GM12878 (cell line): ENCODE results near the gene FBXL2. TPM values are rescaled to one million over a fixed set of nuclear protein-coding genes. Genes with fewer than 3 reads are reported as not detected.

Experiments
- ATAC-seq: fragments of 200-7000 bp; cut with Tn5 transposase; 3 replicates; pipeline ENCODE4 v1.9.1; 2020; ENCODE audit warnings: mild to moderate bottlenecking, moderate library complexity
- BruUV-seq: library from RNA; stranded (reverse); fragments of 400-500 nt; replicated peaks from 2 replicates; lab custom pipeline; 2021; lab: Mats Ljungman, UMichigan
- CTCF ChIA-PET: fragments of 300-600 bp; sonication (Branson Sonifier 250); formaldehyde crosslinking; extraction: SDS; loops from one replicate; lab custom pipeline; 2021; ENCODE audit warnings: inconsistent platforms; lab: Yijun Ruan, JAX
- POLR2A ChIA-PET: fragments of 350-600 bp; formaldehyde crosslinking; extraction: SDS; loops from one replicate; lab custom pipeline; 2021; ENCODE audit warnings: inconsistent platforms; lab: Charles Lee
- RAD21 ChIA-PET: fragments of 300-600 bp; sonication (Branson Sonifier 250); formaldehyde crosslinking; loops from one replicate; lab custom pipeline; 2023; ENCODE audit warnings: antibody characterized with exemption; ENCODE audit not compliant: unreplicated experiment; lab: Charles Lee
- SMC1A ChIA-PET: fragments of 300-600 bp; sonication (Branson Sonifier 250); formaldehyde crosslinking; loops from one replicate; lab custom pipeline; 2023; ENCODE audit not compliant: unreplicated experiment, uncharacterized antibody; lab: Charles Lee
- DNase-seq: peaks from one replicate; pipeline ENCODE4 v3.0.0-alpha.2; 2011; ENCODE audit warnings: low read depth, low spot score
- FAIRE-seq: peaks from 3 replicates; lab custom pipeline; 2011; peaks lifted over from hg19 to GRCh38; lab: Jason Lieb, UNC
- H2AFZ ChIP-seq: 2 replicates; pipeline ENCODE4 v1.6.0; 2011; ENCODE audit warnings: low read depth, low read length, control low read depth; ENCODE audit not compliant: control insufficient read depth
- H3K27ac ChIP-seq: 2 replicates; pipeline ENCODE4 v1.5.1; 2011; ENCODE audit warnings: control low read depth; ENCODE audit not compliant: control insufficient read depth, insufficient read depth
- H3K27me3 ChIP-seq, 2 experiments: replicated peaks in 1 of 2; 2 replicates each; pipeline versions ENCODE4 v1.6.0 to v1.6.1; 2011; ENCODE audit warnings: low read length in 1 of 2; ENCODE audit not compliant: control insufficient read depth in 2 of 2, insufficient read depth in 2 of 2
- H3K36me3 ChIP-seq, 2 experiments: 2 replicates each; pipeline ENCODE4 v1.5.1; 2011; ENCODE audit warnings: low read length in 1 of 2; ENCODE audit not compliant: control insufficient read depth in 2 of 2, insufficient read depth in 2 of 2
- H3K4me1 ChIP-seq: 2 replicates; pipeline ENCODE4 v1.6.1; 2011; ENCODE audit warnings: mild to moderate bottlenecking, low read length, moderate library complexity, mixed read lengths; ENCODE audit not compliant: control insufficient read depth, insufficient read depth
- H3K4me2 ChIP-seq: 2 replicates; pipeline ENCODE4 v1.6.0; 2011; ENCODE audit warnings: control low read depth; ENCODE audit not compliant: control insufficient read depth, insufficient read depth
- H3K4me3 ChIP-seq: fragments of 200-600 bp; sonication (generic); 2 replicates; pipeline ENCODE4 v1.5.1; 2016
- H3K79me2 ChIP-seq: 2 replicates; pipeline ENCODE4 v1.6.0; 2011; ENCODE audit warnings: low read length; ENCODE audit not compliant: control insufficient read depth, insufficient read depth
- H3K9ac ChIP-seq: 2 replicates; pipeline ENCODE4 v1.8.0; 2011; ENCODE audit warnings: low read length, control low read depth, mixed read lengths; ENCODE audit not compliant: control insufficient read depth, insufficient read depth
- H3K9me3 ChIP-seq: replicated peaks from 3 replicates; pipeline ENCODE4 v1.5.1; 2011; ENCODE audit warnings: mild to moderate bottlenecking, low read length; ENCODE audit not compliant: control insufficient read depth, insufficient read depth
- H4K20me1 ChIP-seq: 2 replicates; pipeline ENCODE4 v1.6.0; 2011; ENCODE audit not compliant: control insufficient read depth, insufficient read depth
- BMI1 ChIP-seq: fragments of 450-650 bp; IDR thresholded peaks from 2 replicates; pipeline ENCODE4 v1.6.1; 2016; ENCODE audit warnings: mild to moderate bottlenecking, moderate library complexity, borderline replicate concordance
- NFYA ChIP-seq: IDR thresholded peaks from 2 replicates; pipeline ENCODE4 v1.6.1; 2011; ENCODE audit warnings: low read depth, mild to moderate bottlenecking, low read length, improper control_type of control experiment, borderline replicate concordance
- NR2C2 ChIP-seq: IDR thresholded peaks from 2 replicates; pipeline ENCODE4 v1.6.1; 2011; ENCODE audit warnings: borderline replicate concordance, low read depth; ENCODE audit not compliant: control insufficient read depth, insufficient read length
- SIN3A ChIP-seq: IDR thresholded peaks from 2 replicates; pipeline ENCODE4 v1.6.1; 2012; ENCODE audit warnings: low read depth, low read length, improper control_type of control experiment
- WGBS: methylation state at CpG from one replicate; pipeline ENCODE4 v1.1.6; 2016; ENCODE audit warnings: low lambda C conversion rate; ENCODE audit not compliant: insufficient replicate concordance, insufficient coverage; ENCODE audit errors: missing lambda C conversion rate; 5-methylcytosine and 5-hydroxymethylcytosine counted together
- in situ Hi-C: fragments of 300-500 bp; cut with MboI; formaldehyde crosslinking; loops from 9 replicates; pipeline ENCODE4 v1.14.3; 2018; ENCODE audit warnings: mixed read lengths
- intact Hi-C: fragments of 100-400 bp; cut with micrococcal nuclease; formaldehyde crosslinking; loops from one replicate; pipeline ENCODE4 v1.14.2; 2022; ENCODE audit not compliant: unreplicated experiment
- polyA plus RNA-seq, 11 experiments: library from polyadenylated mRNA; depleted of rRNA in 4 of 11; unstranded in 6 of 11; stranded (reverse) in 5 of 11; fragments of >200 nt; fragmentation: Nextera tagmentation in 4 of 11; fragmentation: Illumina TruSeq in 1 of 11; extraction: Ambion mirVana in 4 of 11; extraction: Trizol in 1 of 11; gene quantifications; 1 replicate in 1 of 11; 2 replicates in 10 of 11; pipeline versions ENCODE4 v1.2.1 to v1.2.3, GENCODE V29; 2011 to 2016; ENCODE audit warnings: inconsistent platforms in 2 of 11, missing spikeins in 2 of 11, low read depth in 1 of 11
- total RNA-seq, 4 experiments: library from RNA; depleted of rRNA in 3 of 4; stranded (reverse); fragments of >200 nt in 3 of 4; fragmentation: Illumina TruSeq in 1 of 4; extraction: Trizol in 1 of 4; gene quantifications; 2 replicates each; pipeline versions ENCODE4 v1.2.1 to v1.2.3, GENCODE V29; 2013 to 2021
- TF ChIP-seq, protein P1 (sequence below): IDR thresholded peaks from 2 replicates; pipeline ENCODE4 v1.6.1; 2011; ENCODE audit warnings: borderline replicate concordance, low read depth, mild to moderate bottlenecking, moderate library complexity, low read length; ENCODE audit not compliant: insufficient read depth, poor library complexity, severe bottlenecking
- TF ChIP-seq, protein P2 (sequence below): fragments of 450-650 bp; IDR thresholded peaks from 2 replicates; pipeline ENCODE4 v1.6.1; 2017; ENCODE audit warnings: antibody characterized with exemption, mild to moderate bottlenecking, moderate library complexity

FBXL2 gene
- total and polyA plus RNA-seq, 10 of the 15 experiments (the other 5 are each of a cell fraction or from before 2014, with no cell fraction given), result 0.04 to 0.72 (median 0.15) TPM; not detected in 1

DNA sequence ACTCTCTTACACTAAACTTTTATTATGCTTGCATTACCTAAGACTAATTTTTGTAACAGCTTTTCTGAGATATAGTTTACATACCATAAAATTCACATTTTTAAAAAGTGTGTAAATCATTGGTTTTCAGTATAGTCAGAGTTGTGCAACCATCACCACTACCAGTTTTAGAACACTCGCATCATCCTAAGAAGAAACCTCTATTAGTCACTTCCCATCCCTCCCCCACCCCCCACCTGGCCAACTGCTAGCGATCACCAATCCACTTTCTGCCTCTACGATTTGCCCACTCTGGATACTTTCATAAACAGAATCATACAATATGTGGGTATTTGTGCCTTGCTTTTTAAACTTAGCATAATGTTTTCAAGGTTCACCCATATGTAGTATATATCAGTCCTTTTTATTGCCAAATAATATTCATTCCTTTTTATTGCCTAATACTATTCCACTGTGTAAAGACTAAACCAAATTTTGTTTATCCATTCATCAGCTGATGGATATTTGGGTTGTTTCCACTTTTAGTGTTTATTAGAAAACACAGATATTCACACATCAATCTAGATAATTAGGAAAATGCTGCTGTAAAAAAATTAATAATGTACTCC lies 139.9 kb downstream of the FBXL2 start:
- intact Hi-C loops (no loop called here), in situ Hi-C loops (no loop called here)
- Histone ChIP-seq H3K4me1 (peaks cover 11% of the 10 kb centered on the region), H2AFZ (no peak overlapping the region), H3K36me3 (peaks cover 2 to 27% of the 10 kb centered on the region in 2 experiments), H3K27me3 (no peaks in the 10 kb centered on the region), H3K4me2 (no peak overlapping the region), H3K79me2 (peaks cover 12% of the 10 kb centered on the region), H3K9me3 (peaks cover 3% of the 10 kb centered on the region; the same call in 2 of the 3 replicates), H4K20me1 (no peaks in the 10 kb centered on the region), H3K27ac (no peak overlapping the region), H3K4me3 (no peak overlapping the region), H3K9ac (no peak overlapping the region)
- ChIA-PET POLR2A (no interaction called here), SMC1A (no interaction called here), CTCF (no interaction called here), RAD21 (no interaction called here)
- DNase-seq, result no peak
- TF ChIP-seq NR2C2, result no peak
- TF ChIP-seq SIN3A, result no peak
- 45% methylated on average over 3 of the region's 3 CpGs for WGBS
- no TSS peak for BruUV-seq
- 0 out of 3 replicates have a peak, but pooled peaks have one; percentile 25 for ATAC-seq
- no peak for FAIRE-seq

- peaks cover 16% of the 10 kb centered on the region for H3K79me2 ChIP-seq
- WGBS, result 100% methylated on average over 1 of the region's 1 CpG
- no peak overlapping the region for H3K4me3 ChIP-seq
- DNase-seq (no peak), FAIRE-seq (peak; percentile 54), ATAC-seq (peak; percentile 68)
- H3K27ac ChIP-seq, result peak overlapping the region; percentile 42; the same call in 1 of the 2 replicates
- H3K9me3 ChIP-seq, result peaks cover 5% of the 10 kb centered on the region; the same call in 2 of the 3 replicates
- peak overlapping the region; percentile 65 for H3K4me2 ChIP-seq
- in situ Hi-C loops, result no loop called here
- SMC1A ChIA-PET, result interaction anchor here (1.0 to 1.4 kb wide), 3 partner anchors 10 to 47 kb away, joined by 3 to 5 read pairs (median 3); no protein-coding TSS in a partner anchor
- H2AFZ ChIP-seq, result no peak overlapping the region
- RAD21 ChIA-PET, result interaction anchor here (0.7 to 1.4 kb wide), 2 partner anchors 18 to 297 kb away, joined by 4 to 7 read pairs; no protein-coding TSS in a partner anchor
- H3K4me1 ChIP-seq, result peaks cover 11% of the 10 kb centered on the region
- no peaks in the 10 kb centered on the region for H4K20me1 ChIP-seq
- peaks cover 0 to 21% of the 10 kb centered on the region in 2 experiments; a peak in 3 of 4 replicates for H3K36me3 ChIP-seq
- no peak overlapping the region for H3K9ac ChIP-seq
- no peaks in the 10 kb centered on the region for H3K27me3 ChIP-seq
- POLR2A ChIA-PET, result no interaction called here
- intact Hi-C loops, result no loop called here
- TF ChIP-seq NFYA, result no peak
- TF ChIP-seq, protein P1, sequence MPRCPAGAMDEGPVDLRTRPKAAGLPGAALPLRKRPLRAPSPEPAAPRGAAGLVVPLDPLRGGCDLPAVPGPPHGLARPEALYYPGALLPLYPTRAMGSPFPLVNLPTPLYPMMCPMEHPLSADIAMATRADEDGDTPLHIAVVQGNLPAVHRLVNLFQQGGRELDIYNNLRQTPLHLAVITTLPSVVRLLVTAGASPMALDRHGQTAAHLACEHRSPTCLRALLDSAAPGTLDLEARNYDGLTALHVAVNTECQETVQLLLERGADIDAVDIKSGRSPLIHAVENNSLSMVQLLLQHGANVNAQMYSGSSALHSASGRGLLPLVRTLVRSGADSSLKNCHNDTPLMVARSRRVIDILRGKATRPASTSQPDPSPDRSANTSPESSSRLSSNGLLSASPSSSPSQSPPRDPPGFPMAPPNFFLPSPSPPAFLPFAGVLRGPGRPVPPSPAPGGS, result no peak
- TF ChIP-seq, protein P2, sequence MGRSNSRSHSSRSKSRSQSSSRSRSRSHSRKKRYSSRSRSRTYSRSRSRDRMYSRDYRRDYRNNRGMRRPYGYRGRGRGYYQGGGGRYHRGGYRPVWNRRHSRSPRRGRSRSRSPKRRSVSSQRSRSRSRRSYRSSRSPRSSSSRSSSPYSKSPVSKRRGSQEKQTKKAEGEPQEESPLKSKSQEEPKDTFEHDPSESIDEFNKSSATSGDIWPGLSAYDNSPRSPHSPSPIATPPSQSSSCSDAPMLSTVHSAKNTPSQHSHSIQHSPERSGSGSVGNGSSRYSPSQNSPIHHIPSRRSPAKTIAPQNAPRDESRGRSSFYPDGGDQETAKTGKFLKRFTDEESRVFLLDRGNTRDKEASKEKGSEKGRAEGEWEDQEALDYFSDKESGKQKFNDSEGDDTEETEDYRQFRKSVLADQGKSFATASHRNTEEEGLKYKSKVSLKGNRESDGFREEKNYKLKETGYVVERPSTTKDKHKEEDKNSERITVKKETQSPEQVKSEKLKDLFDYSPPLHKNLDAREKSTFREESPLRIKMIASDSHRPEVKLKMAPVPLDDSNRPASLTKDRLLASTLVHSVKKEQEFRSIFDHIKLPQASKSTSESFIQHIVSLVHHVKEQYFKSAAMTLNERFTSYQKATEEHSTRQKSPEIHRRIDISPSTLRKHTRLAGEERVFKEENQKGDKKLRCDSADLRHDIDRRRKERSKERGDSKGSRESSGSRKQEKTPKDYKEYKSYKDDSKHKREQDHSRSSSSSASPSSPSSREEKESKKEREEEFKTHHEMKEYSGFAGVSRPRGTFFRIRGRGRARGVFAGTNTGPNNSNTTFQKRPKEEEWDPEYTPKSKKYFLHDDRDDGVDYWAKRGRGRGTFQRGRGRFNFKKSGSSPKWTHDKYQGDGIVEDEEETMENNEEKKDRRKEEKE, result no peak
- no peak for TF ChIP-seq BMI1
- TF ChIP-seq, all 136 proteins: peak for 0
- CTCF ChIA-PET, result interaction anchor here (0.7 to 1.7 kb wide), 4 partner anchors 9 to 288 kb away, joined by 3 to 5 read pairs (median 4); no protein-coding TSS in a partner anchor
- BruUV-seq, result no TSS peak
Observed at GRCh38 chr3:33419948-33420347, 142.7 kb downstream of the FBXL2 start.
